GM18520 (cell line): ENCODE results near the gene NSG2.
"Not testable (repeated sequence)": the region's sequence is repeated elsewhere in the genome, so short reads cannot be mapped to it uniquely, and the experiment has no call there.

ENCODE experiments used
- ATAC-seq: cut with Tn5 transposase; IDR thresholded peaks from one replicate; pipeline ENCODE4 v1.9.1; 2021; ENCODE audit not compliant: unreplicated experiment

NSG2 gene

GRCh38 chr5:174098694-174099093 is 53.2 kb downstream of the NSG2 start:
- ATAC-seq: no peak

- no peak for ATAC-seq
Observed at GRCh38 chr5:174100490-174100889, 55.0 kb downstream of the NSG2 start.

GRCh38 chr5:174101195-174101730 is 55.8 kb downstream of the NSG2 start:
- no peak for ATAC-seq

GRCh38 chr5:174102574-174102973 is 57.1 kb downstream of the NSG2 start:
- ATAC-seq: not testable (repeated sequence)

- ATAC-seq: no peak
Observed at GRCh38 chr5:174106997-174107655, 61.6 kb downstream of the NSG2 start.

GRCh38 chr5:174108745-174109144 is 63.2 kb downstream of the NSG2 start:
- ATAC-seq: no peak

- ATAC-seq: no peak
Observed at GRCh38 chr5:174109698-174110260, 64.3 kb downstream of the NSG2 start.

GRCh38 chr5:174110310-174110709 is 64.8 kb downstream of the NSG2 start:
- no peak for ATAC-seq

- ATAC-seq: no peak
Observed at GRCh38 chr5:174111287-174111973, 65.9 kb downstream of the NSG2 start.

- no peak for ATAC-seq
Observed at GRCh38 chr5:174115226-174115625, 69.7 kb downstream of the NSG2 start.

- ATAC-seq: no peak
Observed at GRCh38 chr5:174118823-174119467, 73.4 kb downstream of the NSG2 start.

GRCh38 chr5:174119468-174119881 is 74.0 kb downstream of the NSG2 start:
- ATAC-seq: no peak

- ATAC-seq: no peak
Observed at GRCh38 chr5:174120401-174121005, 75.0 kb downstream of the NSG2 start.

- no peak for ATAC-seq
Observed at GRCh38 chr5:174134545-174134944, 89.0 kb downstream of the NSG2 start.

GRCh38 chr5:174139623-174140022 is 94.1 kb downstream of the NSG2 start:
- ATAC-seq: no peak

- no peak for ATAC-seq
Observed at GRCh38 chr5:174140452-174141020, 95.0 kb downstream of the NSG2 start.

- ATAC-seq: no peak
Observed at GRCh38 chr5:174141398-174141797, 95.9 kb downstream of the NSG2 start.

- no peak for ATAC-seq
Observed at GRCh38 chr5:174145091-174145490, 99.6 kb downstream of the NSG2 start.

- ATAC-seq: no peak
Observed at GRCh38 chr5:174145821-174146220, 100.3 kb downstream of the NSG2 start.

GRCh38 chr5:174146556-174146955 is 101.0 kb downstream of the NSG2 start:
- ATAC-seq: no peak

GRCh38 chr5:174147012-174147411 is 101.5 kb downstream of the NSG2 start:
- ATAC-seq: not testable (repeated sequence)
